ENCODE data around the gene DOCK10. TPM values are rescaled to one million over a fixed set of nuclear protein-coding genes. Genes with fewer than 3 reads are reported as not detected.
A peak's percentile ranks its signal among the peaks of the same experiment; 100 is the strongest.

Gene DOCK10
- total RNA-seq, 1 donor: 20.7 TPM

GRCh38 chr2:225042800-225043167 lies 516 bp upstream of the DOCK10 start:
- peak overlapping the region; percentile 35 for H3K4me3 ChIP-seq (ENCODE audit: low read depth, low read length)
- TF ChIP-seq, protein P1, sequence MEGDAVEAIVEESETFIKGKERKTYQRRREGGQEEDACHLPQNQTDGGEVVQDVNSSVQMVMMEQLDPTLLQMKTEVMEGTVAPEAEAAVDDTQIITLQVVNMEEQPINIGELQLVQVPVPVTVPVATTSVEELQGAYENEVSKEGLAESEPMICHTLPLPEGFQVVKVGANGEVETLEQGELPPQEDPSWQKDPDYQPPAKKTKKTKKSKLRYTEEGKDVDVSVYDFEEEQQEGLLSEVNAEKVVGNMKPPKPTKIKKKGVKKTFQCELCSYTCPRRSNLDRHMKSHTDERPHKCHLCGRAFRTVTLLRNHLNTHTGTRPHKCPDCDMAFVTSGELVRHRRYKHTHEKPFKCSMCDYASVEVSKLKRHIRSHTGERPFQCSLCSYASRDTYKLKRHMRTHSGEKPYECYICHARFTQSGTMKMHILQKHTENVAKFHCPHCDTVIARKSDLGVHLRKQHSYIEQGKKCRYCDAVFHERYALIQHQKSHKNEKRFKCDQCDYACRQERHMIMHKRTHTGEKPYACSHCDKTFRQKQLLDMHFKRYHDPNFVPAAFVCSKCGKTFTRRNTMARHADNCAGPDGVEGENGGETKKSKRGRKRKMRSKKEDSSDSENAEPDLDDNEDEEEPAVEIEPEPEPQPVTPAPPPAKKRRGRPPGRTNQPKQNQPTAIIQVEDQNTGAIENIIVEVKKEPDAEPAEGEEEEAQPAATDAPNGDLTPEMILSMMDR (IDR thresholded peaks at IDR 0.05; ENCODE audit: insufficient read depth, low read depth, low read length): no peak
- DNase-seq (ENCODE audit: low read depth): no peak

- DNase-seq (ENCODE audit: low read depth): peak; percentile 35
- H3K4me3 ChIP-seq (ENCODE audit: low read depth, low read length): peak overlapping the region; percentile 57
- TF ChIP-seq, protein P1 (IDR thresholded peaks at IDR 0.05; ENCODE audit: insufficient read depth, low read depth, low read length): no peak
Observed at GRCh38 chr2:225041207-225041850, 939 bp downstream of the DOCK10 start.

GRCh38 chr2:225040856-225041206 lies 1.4 kb downstream of the DOCK10 start:
- no peak for DNase-seq (ENCODE audit: low read depth)
- peak overlapping the region; percentile 57 for H3K4me3 ChIP-seq (ENCODE audit: low read depth, low read length)
- TF ChIP-seq, protein P1 (IDR thresholded peaks at IDR 0.05; ENCODE audit: insufficient read depth, low read depth, low read length): no peak

GRCh38 chr2:225040142-225040541 lies 2.1 kb downstream of the DOCK10 start:
- DNase-seq (ENCODE audit: low read depth): no peak
- H3K4me3 ChIP-seq (ENCODE audit: low read depth, low read length): no peak overlapping the region
- TF ChIP-seq, protein P1 (IDR thresholded peaks at IDR 0.05; ENCODE audit: insufficient read depth, low read depth, low read length): no peak

- TF ChIP-seq, protein P1 (IDR thresholded peaks at IDR 0.05; ENCODE audit: insufficient read depth, low read depth, low read length): no peak
- DNase-seq (ENCODE audit: low read depth): no peak
- H3K4me3 ChIP-seq (ENCODE audit: low read depth, low read length): no peak overlapping the region
Observed at GRCh38 chr2:225038231-225038523, 4.1 kb downstream of the DOCK10 start.

- DNase-seq (ENCODE audit: low read depth): peak; percentile 90
- TF ChIP-seq, protein P1 (IDR thresholded peaks at IDR 0.05; ENCODE audit: insufficient read depth, low read depth, low read length): no peak
- H3K4me3 ChIP-seq (ENCODE audit: low read depth, low read length): no peak overlapping the region
Observed at GRCh38 chr2:225037415-225038230, 4.6 kb downstream of the DOCK10 start.
